Measurements from ENCODE around the gene DCC. TPM values are rescaled to one million over a fixed set of nuclear protein-coding genes. Genes with fewer than 3 reads are reported as not detected.

Gene DCC
- total RNA-seq, 1 experiment from 2014 or later = 0.39 TPM

DNA sequence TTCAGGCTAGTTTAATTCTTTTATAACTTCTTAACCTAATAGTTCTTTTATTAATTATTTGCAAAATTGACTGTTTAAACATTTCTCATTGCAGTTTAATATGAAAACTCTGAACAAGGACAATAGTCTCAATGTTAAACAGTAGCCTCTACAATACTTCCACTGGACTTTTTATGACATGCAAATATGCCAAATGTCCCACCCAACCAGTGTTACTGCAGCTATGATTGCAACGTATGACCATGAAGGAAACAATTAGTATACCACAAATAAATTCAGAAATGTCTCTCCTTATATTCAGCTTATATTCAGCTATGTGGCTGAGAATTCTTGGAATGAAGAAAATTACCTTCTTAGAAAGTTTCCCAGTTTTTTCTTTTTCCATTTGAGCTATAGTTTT is 688.6 kb downstream of the DCC start:
- POLR2A ChIA-PET = no interaction called here
- H3K27ac Mint-ChIP-seq (ENCODE audit: unreplicated experiment) = no peak overlapping the region
- no peak overlapping the region for H3K4me3 Mint-ChIP-seq (ENCODE audit: unreplicated experiment)
- no peaks in the 10 kb centered on the region for H3K27me3 Mint-ChIP-seq (ENCODE audit: insufficient read depth, unreplicated experiment)
- H3K9me3 ChIP-seq = no peaks in the 10 kb centered on the region
- no peak for DNase-seq
- no peaks in the 10 kb centered on the region for H3K9me3 Mint-ChIP-seq (ENCODE audit: unreplicated experiment)
- H3K36me3 ChIP-seq (ENCODE audit: control insufficient read depth, insufficient read depth, low read length) = no peaks in the 10 kb centered on the region
- H3K36me3 Mint-ChIP-seq (ENCODE audit: insufficient read depth, unreplicated experiment) = no peaks in the 10 kb centered on the region
- TF ChIP-seq, protein P1, sequence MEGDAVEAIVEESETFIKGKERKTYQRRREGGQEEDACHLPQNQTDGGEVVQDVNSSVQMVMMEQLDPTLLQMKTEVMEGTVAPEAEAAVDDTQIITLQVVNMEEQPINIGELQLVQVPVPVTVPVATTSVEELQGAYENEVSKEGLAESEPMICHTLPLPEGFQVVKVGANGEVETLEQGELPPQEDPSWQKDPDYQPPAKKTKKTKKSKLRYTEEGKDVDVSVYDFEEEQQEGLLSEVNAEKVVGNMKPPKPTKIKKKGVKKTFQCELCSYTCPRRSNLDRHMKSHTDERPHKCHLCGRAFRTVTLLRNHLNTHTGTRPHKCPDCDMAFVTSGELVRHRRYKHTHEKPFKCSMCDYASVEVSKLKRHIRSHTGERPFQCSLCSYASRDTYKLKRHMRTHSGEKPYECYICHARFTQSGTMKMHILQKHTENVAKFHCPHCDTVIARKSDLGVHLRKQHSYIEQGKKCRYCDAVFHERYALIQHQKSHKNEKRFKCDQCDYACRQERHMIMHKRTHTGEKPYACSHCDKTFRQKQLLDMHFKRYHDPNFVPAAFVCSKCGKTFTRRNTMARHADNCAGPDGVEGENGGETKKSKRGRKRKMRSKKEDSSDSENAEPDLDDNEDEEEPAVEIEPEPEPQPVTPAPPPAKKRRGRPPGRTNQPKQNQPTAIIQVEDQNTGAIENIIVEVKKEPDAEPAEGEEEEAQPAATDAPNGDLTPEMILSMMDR (IDR thresholded peaks at IDR 0.05; ENCODE audit: insufficient read depth in 1 of 2, low read depth in 1 of 2, low read length in 1 of 2, severe bottlenecking in 1 of 2, unreplicated experiment in 1 of 2) = no peak
- peaks cover 7% of the 10 kb centered on the region for H3K4me1 ChIP-seq
- CTCF ChIA-PET = no interaction called here
- H3K4me3 ChIP-seq (ENCODE audit: low read depth, low read length) = no peak overlapping the region
- H3K4me1 Mint-ChIP-seq (ENCODE audit: low read depth, unreplicated experiment) = peaks cover 7% of the 10 kb centered on the region
- intact Hi-C loops (cut with micrococcal nuclease; ENCODE audit: unreplicated experiment) = no loop called here
- BruUV-seq (replicated peaks) = no TSS peak
- no peaks in the 10 kb centered on the region for H3K27me3 ChIP-seq (replicated peaks; ENCODE audit: control insufficient read depth, insufficient read depth, low read length)

DNA sequence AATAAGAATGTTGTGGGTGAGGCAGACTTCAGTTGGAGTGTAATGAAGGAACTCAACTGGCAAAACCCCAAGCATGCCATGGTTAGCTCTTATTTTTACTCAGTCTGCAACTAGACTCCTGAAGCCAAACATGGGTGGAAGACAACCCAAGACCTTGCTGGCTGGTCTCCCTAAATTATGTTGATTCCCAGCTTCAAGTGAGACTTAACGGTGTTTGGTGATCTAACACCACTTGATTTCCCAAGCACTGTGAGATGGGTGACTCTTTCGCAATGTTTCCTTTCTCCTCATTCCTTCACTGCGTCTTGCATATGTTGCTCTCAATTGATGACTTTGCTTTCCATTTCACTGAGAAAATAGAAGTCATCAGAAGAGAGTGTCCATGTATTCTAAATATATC is 693.1 kb downstream of the DCC start:
- intact Hi-C loops (cut with micrococcal nuclease; ENCODE audit: unreplicated experiment) = no loop called here
- no peaks in the 10 kb centered on the region for H3K9me3 Mint-ChIP-seq (ENCODE audit: unreplicated experiment)
- BruUV-seq (replicated peaks) = no TSS peak
- POLR2A ChIA-PET = no interaction called here
- no peaks in the 10 kb centered on the region for H3K4me1 ChIP-seq
- TF ChIP-seq, protein P1 (IDR thresholded peaks at IDR 0.05; ENCODE audit: insufficient read depth in 1 of 2, low read depth in 1 of 2, low read length in 1 of 2, severe bottlenecking in 1 of 2, unreplicated experiment in 1 of 2) = no peak
- H3K27me3 Mint-ChIP-seq (ENCODE audit: insufficient read depth, unreplicated experiment) = no peaks in the 10 kb centered on the region
- H3K4me3 Mint-ChIP-seq (ENCODE audit: unreplicated experiment) = no peak overlapping the region
- H3K27me3 ChIP-seq (replicated peaks; ENCODE audit: control insufficient read depth, insufficient read depth, low read length) = no peaks in the 10 kb centered on the region
- CTCF ChIA-PET = no interaction called here
- no peaks in the 10 kb centered on the region for H3K4me1 Mint-ChIP-seq (ENCODE audit: low read depth, unreplicated experiment)
- DNase-seq = no peak
- no peak overlapping the region for H3K4me3 ChIP-seq (ENCODE audit: low read depth, low read length)
- H3K36me3 ChIP-seq (ENCODE audit: control insufficient read depth, insufficient read depth, low read length) = no peaks in the 10 kb centered on the region
- H3K9me3 ChIP-seq = no peaks in the 10 kb centered on the region
- no peak overlapping the region for H3K27ac Mint-ChIP-seq (ENCODE audit: unreplicated experiment)
- no peaks in the 10 kb centered on the region for H3K36me3 Mint-ChIP-seq (ENCODE audit: insufficient read depth, unreplicated experiment)

DNA sequence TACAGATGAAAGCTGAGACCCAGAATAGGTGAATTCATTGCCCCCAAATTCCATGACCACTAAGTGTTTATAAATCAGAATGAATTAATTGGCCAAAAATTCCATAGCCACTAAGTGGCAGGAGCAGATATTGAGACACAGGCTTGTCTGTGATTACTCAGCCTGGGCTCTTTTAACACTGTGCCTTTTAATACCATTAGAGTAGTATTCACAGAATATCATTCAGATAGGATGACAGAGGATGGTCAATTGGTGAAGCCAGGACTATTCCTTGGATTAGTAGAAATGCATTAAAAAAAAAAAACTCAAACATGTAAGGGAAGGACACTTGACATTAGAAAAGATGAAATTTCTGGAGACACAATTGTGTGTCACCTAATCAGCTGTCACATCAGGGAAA is 698.6 kb downstream of the DCC start:
- intact Hi-C loops (cut with micrococcal nuclease; ENCODE audit: unreplicated experiment) = no loop called here
- Mint-ChIP-seq H3K4me3 (ENCODE audit: unreplicated experiment) (no peak overlapping the region), H3K36me3 (ENCODE audit: insufficient read depth, unreplicated experiment) (no peaks in the 10 kb centered on the region), H3K9me3 (ENCODE audit: unreplicated experiment) (no peaks in the 10 kb centered on the region), H3K4me1 (ENCODE audit: low read depth, unreplicated experiment) (no peaks in the 10 kb centered on the region), H3K27ac (ENCODE audit: unreplicated experiment) (no peak overlapping the region), H3K27me3 (ENCODE audit: insufficient read depth, unreplicated experiment) (no peaks in the 10 kb centered on the region)
- Histone ChIP-seq H3K27me3 (replicated peaks; ENCODE audit: control insufficient read depth, insufficient read depth, low read length) (no peaks in the 10 kb centered on the region), H3K4me1 (no peaks in the 10 kb centered on the region), H3K4me3 (ENCODE audit: low read depth, low read length) (no peak overlapping the region), H3K36me3 (ENCODE audit: control insufficient read depth, insufficient read depth, low read length) (no peaks in the 10 kb centered on the region), H3K9me3 (no peaks in the 10 kb centered on the region)
- no peak for DNase-seq
- ChIA-PET CTCF (no interaction called here), POLR2A (no interaction called here)
- TF ChIP-seq, protein P1 (IDR thresholded peaks at IDR 0.05; ENCODE audit: insufficient read depth in 1 of 2, low read depth in 1 of 2, low read length in 1 of 2, severe bottlenecking in 1 of 2, unreplicated experiment in 1 of 2) = no peak
- BruUV-seq (replicated peaks) = no TSS peak

All from Caco-2 (cell line).